Thyroid gland (tissue), 4 donors: ENCODE data around the gene ANKRD11. TPM values are rescaled to one million over a fixed set of nuclear protein-coding genes. Genes with fewer than 3 reads are reported as not detected.

Experiments
- DNase-seq, 2 donors: peaks; one replicate each; pipeline ENCODE4 v3.0.0-alpha.2; 2019
- H3K27ac ChIP-seq, 3 donors: fragments of 200-600 bp; sonication (generic); 1 replicate in 2 of 3; 2 replicates in 1 of 3; pipeline ENCODE4 v1.5.1; 2016 to 2019; ENCODE audit warnings: mild to moderate bottlenecking in 1 of 3, moderate library complexity in 1 of 3
- H3K27me3 ChIP-seq: fragments of 200-600 bp; sonication (generic); one replicate; pipeline ENCODE4 v1.5.1; 2019
- H3K36me3 ChIP-seq, 2 donors: fragments of 200-600 bp; sonication (generic); one replicate each; pipeline ENCODE4 v1.5.1; 2016 to 2019
- H3K4me1 ChIP-seq, 2 donors: fragments of 200-600 bp; sonication (generic); one replicate each; pipeline ENCODE4 v1.5.1; 2017 to 2019
- H3K4me3 ChIP-seq, 3 donors: fragments of 200-600 bp; sonication (generic); replicated peaks in 1 of 3; 1 replicate in 2 of 3; 2 replicates in 1 of 3; pipeline ENCODE4 v1.5.1; 2016; ENCODE audit warnings: mild to moderate bottlenecking in 1 of 3
- H3K9me3 ChIP-seq: fragments of 200-600 bp; sonication (generic); one replicate; pipeline ENCODE4 v1.5.1; 2017
- CTCF ChIP-seq, 6 experiments: fragments of 200-600 bp in 3 of 6; fragments of 450-650 bp in 3 of 6; sonication (generic) in 3 of 6; IDR thresholded peaks; one replicate each; pipeline ENCODE4 v1.5.1; 2016 to 2019; ENCODE audit warnings: antibody characterized with exemption in 6 of 6, mild to moderate bottlenecking in 2 of 6, inconsistent platforms in 1 of 6, moderate library complexity in 1 of 6
- POLR2A ChIP-seq, 2 donors: fragments of 450-650 bp; IDR thresholded peaks; one replicate each; pipeline ENCODE4 v1.6.1; 2017; ENCODE audit warnings: antibody characterized with exemption in 2 of 2, mild to moderate bottlenecking in 2 of 2, moderate library complexity in 1 of 2
- WGBS, 2 donors: methylation state at CpG; one replicate each; pipeline ENCODE4 v1.1.5; 2017; 5-methylcytosine and 5-hydroxymethylcytosine counted together
- intact Hi-C: fragments of 100-400 bp; cut with DNase I; formaldehyde crosslinking; loops from one replicate; pipeline ENCODE4 v1.15.1; 2023
- total RNA-seq, 4 donors: library from RNA; depleted of rRNA; stranded (reverse); fragments of >200 nt; gene quantifications; one replicate each; pipeline ENCODE4 v1.2.3, GENCODE V29; 2016

ANKRD11 gene
- total RNA-seq, 4 donors from 2014 or later = 62.1 to 90.4 (median 75.0) TPM

GRCh38 chr16:89493776-89494175, 3.4 kb upstream of the ANKRD11 start:
- Histone ChIP-seq H3K27me3 (no peaks in the 10 kb centered on the region), H3K4me3 (no peak overlapping the region), H3K27ac (no peak overlapping the region), H3K9me3 (no peaks in the 10 kb centered on the region), H3K36me3 (no peaks in the 10 kb centered on the region), H3K4me1 (peaks cover 12 to 14% of the 10 kb centered on the region in 2 donors)
- no peak for DNase-seq
- TF ChIP-seq POLR2A (IDR thresholded peaks at IDR 0.05) = no peak
- TF ChIP-seq CTCF (IDR thresholded peaks at IDR 0.05) = no peak
- 87 to 88% methylated on average over 5 of the region's 5 CpGs for WGBS, 2 donors
- intact Hi-C loops = loop anchor here (5.0 kb wide), 1 partner anchor 166 kb away; no protein-coding TSS in a partner anchor

- Histone ChIP-seq H3K9me3 (no peaks in the 10 kb centered on the region), H3K27ac (no peak overlapping the region), H3K27me3 (no peaks in the 10 kb centered on the region), H3K4me3 (no peak overlapping the region), H3K4me1 (peaks cover 23% of the 10 kb centered on the region in 2 donors), H3K36me3 (no peaks in the 10 kb centered on the region)
- 88 to 89% methylated on average over 24 of the region's 24 CpGs for WGBS, 2 donors
- no peak for DNase-seq
- no peak for TF ChIP-seq CTCF (IDR thresholded peaks at IDR 0.05)
- TF ChIP-seq POLR2A (IDR thresholded peaks at IDR 0.05) = no peak
- intact Hi-C loops = loop anchor here (5.0 kb wide), 1 partner anchor 165 kb away; no protein-coding TSS in a partner anchor
Measured at GRCh38 chr16:89491974-89492687, 1.8 kb upstream of the ANKRD11 start.

- WGBS, 2 donors = 4 to 6% methylated on average over 16 to 22 of the region's 22 CpGs
- H3K27me3 ChIP-seq = no peaks in the 10 kb centered on the region
- DNase-seq = no peak
- H3K9me3 ChIP-seq = no peaks in the 10 kb centered on the region
- peaks cover 23 to 25% of the 10 kb centered on the region in 2 donors for H3K4me1 ChIP-seq
- TF ChIP-seq POLR2A (IDR thresholded peaks at IDR 0.05) (no peak), CTCF (IDR thresholded peaks at IDR 0.05) (peak in 1 of 6 experiments; percentile 26)
- peak overlapping the region; percentile 67 to 90 (median 72) for H3K27ac ChIP-seq
- H3K36me3 ChIP-seq = no peaks in the 10 kb centered on the region
- intact Hi-C loops = loop anchor here (5.0 kb wide), 1 partner anchor 164 kb away; no protein-coding TSS in a partner anchor
- peak overlapping the region; percentile 40 to 87 (median 81) for H3K4me3 ChIP-seq
Measured at GRCh38 chr16:89491238-89491869, 993 bp upstream of the ANKRD11 start.

GRCh38 chr16:89489898-89490438, 393 bp downstream of the ANKRD11 start:
- H3K9me3 ChIP-seq = no peaks in the 10 kb centered on the region
- no peak for DNase-seq
- peak overlapping the region; percentile 90 to 96 (median 92) for H3K27ac ChIP-seq
- intact Hi-C loops = loop anchor here (5.0 kb wide), 1 partner anchor 163 kb away; no protein-coding TSS in a partner anchor
- no peak for TF ChIP-seq POLR2A (IDR thresholded peaks at IDR 0.05)
- no peak for TF ChIP-seq CTCF (IDR thresholded peaks at IDR 0.05)
- H3K4me3 ChIP-seq = peak overlapping the region in 2 of 3 donors; percentile 49 to 81
- no peaks in the 10 kb centered on the region for H3K36me3 ChIP-seq
- no peaks in the 10 kb centered on the region for H3K27me3 ChIP-seq
- H3K4me1 ChIP-seq = peaks cover 28 to 34% of the 10 kb centered on the region in 2 donors
- no CpG with 5 or more reads among the region's 81 CpGs for WGBS, 2 donors
